IPS-NIHi7 (cell line): Measurements from ENCODE around the gene C1orf21.

Source experiments
- DNase-seq: peaks from one replicate; pipeline ENCODE4 v3.0.0; 2012; ENCODE audit warnings: mixed read lengths; ENCODE audit errors: extremely low spot score

The C1orf21 gene

DNA sequence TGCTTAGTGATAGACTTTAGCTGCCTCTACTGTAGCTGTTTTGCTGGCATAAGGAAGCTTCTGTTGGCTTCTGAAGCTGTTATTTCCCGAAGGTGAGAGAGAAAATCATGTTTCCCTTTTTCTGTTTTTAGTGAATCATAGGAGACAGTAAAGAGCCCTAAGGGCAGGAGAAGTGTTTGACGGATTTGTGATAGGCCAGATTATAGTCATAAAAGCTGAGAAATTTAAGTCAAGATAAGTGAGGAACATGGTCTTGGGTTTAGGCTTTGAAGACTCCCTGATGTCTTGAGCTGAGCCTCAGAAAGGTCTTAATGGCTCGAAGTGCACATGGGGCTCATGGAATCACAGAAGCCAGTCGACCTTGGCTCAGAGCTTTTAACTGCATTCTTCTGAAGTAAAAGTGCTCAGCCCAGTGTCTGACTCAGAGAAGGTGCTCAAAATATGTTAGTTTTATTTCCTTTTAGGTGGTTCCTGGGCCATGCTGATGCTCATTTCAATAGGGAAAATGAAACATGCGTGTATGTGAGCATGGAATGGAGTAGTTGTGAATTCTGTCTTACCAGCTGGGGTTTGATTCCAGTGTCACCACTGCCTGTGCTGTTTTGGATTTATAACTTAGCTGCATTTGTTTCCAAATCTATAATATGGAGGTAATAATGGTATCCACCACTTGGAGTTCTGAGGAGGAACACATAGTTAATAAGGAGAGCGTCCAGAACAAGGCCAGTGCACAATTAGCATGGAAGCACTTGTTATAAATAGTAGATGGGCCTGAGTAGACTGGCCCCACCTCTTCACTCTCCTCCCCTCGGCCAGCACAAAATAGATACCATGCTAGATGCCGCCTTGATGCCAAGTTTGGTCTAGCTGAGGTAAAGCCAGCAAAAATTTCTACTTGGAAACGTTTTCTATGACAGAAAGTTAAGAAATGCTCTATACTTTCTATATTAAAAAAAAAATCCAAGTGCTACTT is 99.2 kb downstream of the C1orf21 start:
- no peak for DNase-seq

DNA sequence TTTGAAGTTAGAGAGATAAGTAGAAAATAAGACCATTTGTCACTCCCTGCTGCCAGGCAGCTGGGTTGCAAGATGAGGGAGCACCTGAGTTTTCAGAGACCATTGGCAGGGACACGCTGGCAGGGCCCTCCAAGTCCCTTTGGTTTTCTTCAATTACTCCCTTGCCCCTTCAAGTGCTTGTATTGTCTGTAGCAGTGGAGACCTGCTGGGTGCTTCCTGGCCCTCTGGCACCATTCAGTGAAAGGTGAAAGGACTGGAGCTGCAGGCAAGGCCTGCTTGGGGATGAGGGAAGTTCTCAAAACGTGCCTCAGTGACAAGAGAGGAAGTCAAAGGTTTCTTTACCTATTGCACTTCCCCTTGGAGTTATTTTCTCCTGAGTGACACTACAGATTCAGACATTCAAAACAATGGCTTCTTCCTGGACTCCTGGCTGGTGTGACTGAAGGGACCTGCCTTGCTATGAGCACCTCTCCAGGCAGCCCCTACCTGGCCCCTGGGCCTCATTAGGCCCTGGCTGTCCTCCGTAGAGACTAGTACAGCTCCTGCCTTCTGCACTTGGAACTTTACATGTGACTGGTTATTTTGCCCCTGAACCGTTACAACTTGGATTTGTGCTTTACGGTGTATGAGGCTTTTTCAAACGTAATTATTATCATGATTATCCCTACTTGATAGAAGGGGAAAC is 100.1 kb downstream of the C1orf21 start:
- no peak for DNase-seq

- no peak for DNase-seq
Observed at GRCh38 chr1:184487531-184488193, 100.8 kb downstream of the C1orf21 start.

DNA sequence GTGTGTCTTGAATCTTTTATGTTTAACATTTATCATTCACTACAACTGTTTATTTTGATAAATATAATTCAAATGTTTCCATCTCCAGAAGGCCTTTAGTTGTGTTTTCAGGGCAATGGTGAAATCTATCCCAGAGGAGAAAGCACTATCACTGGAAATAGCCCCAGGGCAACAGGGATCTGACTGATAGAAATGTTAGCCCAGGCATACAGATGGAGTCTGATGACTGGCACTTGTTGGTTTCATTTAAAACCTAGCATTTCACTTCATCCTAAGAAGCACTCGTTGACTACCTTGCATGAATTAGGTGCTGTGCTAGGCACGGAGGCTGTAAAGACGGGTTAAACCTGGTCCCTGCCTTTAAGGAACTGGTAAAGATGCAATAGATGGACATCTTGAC is 103.1 kb downstream of the C1orf21 start:
- DNase-seq, result no peak

GRCh38 chr1:184492536-184492935 is 105.7 kb downstream of the C1orf21 start:
- no peak for DNase-seq

GRCh38 chr1:184493987-184494388 is 107.2 kb downstream of the C1orf21 start:
- DNase-seq, result no peak

- no peak for DNase-seq
Observed at GRCh38 chr1:184494929-184495328, 108.1 kb downstream of the C1orf21 start.

DNA sequence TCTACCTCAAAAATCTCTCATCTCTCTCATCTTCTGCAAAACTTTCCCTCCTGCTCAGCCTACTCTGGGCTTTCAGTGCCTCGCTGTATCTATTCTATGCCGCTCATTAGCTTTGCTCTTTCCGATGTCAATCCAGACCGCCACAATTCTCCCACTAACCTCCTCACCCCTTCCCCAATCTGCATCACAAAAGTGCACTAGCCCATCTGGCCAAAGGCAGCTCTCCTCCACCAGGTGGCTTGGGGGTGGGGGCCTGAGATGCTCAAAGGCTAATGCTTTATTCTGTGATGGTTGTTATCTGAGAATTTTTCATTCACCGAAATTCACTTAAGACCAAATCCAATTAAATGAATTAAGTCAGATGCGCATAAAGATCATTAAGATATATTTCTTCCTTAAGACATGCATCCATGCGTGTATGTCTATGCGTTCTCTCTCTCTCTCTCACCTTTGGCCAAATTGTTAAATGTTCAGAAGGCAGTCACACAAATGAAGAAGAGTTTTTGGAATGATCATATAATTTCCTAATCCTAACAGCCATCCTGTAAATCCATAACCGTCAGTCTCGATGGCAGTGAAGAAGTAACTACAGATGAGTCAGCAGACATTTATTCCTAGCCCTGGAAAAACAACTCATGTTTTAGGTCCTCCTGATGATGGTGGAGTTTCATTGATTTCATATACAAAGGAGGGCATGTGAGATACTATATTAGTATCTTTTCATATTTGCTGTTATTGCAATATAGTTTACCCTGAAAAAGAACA is 111.3 kb downstream of the C1orf21 start:
- DNase-seq, result peak; percentile 66

- peak; percentile 18 for DNase-seq
Observed at GRCh38 chr1:184499616-184500015, 112.8 kb downstream of the C1orf21 start.

GRCh38 chr1:184502161-184502560 is 115.3 kb downstream of the C1orf21 start:
- DNase-seq, result no peak

DNA sequence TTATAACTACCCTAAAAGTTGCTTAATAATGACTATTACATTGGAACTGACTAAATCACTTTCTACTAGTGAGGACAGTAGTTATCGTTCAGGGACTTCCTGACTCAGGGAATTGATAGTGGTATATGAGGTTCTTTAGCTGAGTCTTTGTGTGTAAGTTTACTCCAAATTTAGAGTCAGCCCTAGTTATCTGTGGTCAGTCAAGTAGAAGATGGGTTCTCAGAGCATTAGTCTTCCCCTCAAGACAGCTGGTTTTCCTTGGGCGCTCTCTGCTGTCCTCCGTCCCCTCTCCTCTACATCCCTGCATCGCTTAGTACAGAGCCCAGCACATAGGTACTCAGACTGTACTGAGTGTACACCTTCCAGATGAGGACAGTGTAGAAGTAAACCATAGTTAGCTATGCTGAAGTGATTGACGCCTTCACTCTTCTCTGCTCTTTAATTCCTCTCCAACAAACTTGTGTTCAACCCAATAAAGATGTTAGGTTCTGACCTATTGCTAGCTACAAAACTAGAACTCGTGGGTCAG is 116.5 kb downstream of the C1orf21 start:
- no peak for DNase-seq

DNA sequence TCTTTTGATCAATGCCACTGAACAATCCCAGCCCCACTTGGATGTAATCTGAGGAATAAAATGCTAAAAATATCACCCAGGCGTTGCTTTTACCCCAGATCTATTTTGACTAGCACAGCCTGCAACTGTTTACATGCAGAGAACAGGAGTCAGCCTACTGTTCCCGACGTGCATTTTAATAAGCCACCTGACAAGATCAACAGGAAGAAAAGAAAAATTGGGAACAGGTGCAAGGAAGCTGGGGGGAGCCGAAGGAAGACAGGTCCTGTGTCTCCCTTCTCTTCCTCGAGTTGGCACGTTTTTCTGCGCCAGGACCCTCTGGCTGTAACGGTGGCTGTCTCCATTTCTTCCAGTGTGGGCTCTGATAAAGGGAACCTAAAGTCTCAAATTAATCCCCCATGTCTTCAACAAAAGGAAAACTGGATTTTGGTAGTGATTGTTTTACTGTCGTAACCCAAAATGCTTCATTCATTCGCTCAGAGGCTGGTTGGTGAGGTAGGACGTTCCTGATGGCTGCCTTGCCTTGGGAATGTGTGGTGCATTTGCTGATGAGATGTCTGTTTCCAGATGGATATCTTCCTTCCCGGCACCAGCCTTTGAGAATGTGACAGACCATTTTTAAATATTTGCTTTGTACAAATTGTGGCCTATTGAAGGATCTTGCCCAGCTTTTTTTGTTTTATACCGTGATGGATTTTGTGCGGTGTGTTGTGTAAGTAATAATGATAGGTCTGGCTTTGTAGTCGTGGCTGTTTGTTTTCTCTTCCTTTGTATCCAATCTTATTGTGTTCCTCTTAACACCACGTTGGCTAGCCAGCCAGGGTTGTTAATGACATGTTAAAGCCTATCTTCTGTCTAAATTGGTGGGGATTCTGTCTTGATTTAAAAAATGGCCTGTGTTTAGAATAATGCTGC is 117.5 kb downstream of the C1orf21 start:
- DNase-seq, result no peak

DNA sequence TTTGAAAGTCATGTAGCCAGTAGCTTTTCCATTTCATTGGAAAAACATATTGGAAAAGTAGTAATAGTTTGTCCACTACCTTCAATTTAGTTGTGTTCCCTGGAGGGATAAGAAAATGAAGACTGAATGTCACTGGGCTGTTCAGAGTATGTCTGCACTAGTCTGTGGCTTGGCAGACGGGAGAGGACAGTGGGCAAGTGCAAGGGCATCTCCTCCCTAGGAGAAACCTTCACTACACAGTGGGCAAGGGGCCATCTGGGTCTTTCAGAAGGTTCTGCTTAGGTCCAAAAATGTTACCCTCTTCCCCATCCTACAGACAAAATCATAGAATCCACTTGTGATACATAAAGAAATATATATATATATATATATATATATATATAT is 118.1 kb downstream of the C1orf21 start:
- no peak for DNase-seq

DNA sequence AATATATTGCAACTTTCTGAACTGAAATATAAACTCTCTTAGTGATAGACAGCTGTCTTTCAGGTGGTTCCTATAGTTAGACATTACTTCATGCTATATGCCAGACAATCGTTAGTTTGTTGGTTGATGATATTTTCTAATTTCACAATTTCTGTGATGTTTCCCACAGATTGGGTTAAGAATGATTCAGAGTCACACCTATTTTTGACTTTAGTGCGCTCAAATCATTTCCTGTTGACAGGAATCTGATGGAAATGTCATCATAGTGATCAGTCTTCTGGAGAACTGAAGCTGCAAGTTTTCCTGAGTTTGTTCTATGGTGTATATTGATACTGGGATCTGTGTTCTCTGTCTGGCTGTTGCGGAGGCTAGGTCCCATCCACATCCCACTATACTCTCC is 119.7 kb downstream of the C1orf21 start:
- no peak for DNase-seq

GRCh38 chr1:184507165-184507564 is 120.3 kb downstream of the C1orf21 start:
- no peak for DNase-seq

DNA sequence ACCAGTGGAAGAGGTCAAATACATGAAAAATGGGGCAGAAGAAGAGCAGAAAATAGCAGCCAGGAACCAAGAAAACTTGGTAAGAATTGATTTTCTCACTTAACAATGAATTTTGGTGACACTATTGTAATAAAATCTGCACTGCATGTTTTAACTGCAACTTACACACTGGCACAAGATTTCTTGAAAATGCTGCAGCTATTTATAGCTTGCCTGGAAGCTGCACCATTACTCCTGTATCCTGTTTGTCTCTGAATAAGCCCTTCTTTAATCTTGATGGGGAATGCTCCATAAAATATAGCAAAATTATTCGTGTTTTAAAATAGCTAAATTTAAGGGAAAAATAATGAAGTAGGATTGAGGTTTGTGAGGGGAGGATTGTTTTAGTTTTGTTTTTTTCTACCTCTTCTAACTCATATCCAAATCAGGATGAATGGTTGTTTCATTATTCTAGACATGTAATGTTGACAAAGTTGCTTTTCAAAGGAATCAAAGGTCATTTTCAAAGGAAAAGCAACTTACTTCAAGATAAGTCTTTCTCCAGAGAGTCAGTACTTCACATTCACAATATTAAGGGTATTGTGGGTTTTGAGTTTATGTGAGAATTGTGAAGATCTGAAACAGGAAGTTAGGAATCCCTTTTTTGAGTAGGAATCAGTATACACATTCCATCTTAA is 120.9 kb downstream of the C1orf21 start:
- DNase-seq, result no peak

GRCh38 chr1:184509105-184509504 is 122.3 kb downstream of the C1orf21 start:
- no peak for DNase-seq

GRCh38 chr1:184510110-184510509 is 123.3 kb downstream of the C1orf21 start:
- no peak for DNase-seq

DNA sequence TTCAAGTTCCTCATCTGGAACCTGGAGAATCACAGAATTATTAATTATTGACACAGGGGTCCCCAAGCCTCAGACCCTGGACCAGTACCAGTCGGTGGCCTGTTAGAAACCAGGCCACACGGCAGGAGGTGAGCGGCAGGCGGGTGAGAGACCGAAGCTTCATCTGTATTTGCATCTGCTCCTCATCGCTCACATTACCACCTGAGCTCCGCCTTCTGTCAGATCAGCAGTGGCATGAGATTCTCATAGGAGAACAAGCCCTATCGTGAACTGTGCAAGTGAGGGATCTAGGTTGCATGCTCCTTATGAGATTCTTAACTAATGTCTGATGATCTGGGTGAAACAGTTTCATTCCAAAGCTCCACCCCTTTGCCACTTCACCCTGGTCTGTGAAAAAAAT is 125.9 kb downstream of the C1orf21 start:
- no peak for DNase-seq

- no peak for DNase-seq
Observed at GRCh38 chr1:184513421-184513820, 126.6 kb downstream of the C1orf21 start.
